Gastroesophageal sphincter (tissue), 4 donors: ENCODE measurements around the gene ZNF860. TPM values are rescaled to one million over a fixed set of nuclear protein-coding genes. Genes with fewer than 3 reads are reported as not detected.

Source experiments
- ATAC-seq: fragments of 150-250 bp; one replicate; pipeline ENCODE4 v1.9.1; 2016; ENCODE audit warnings: mild to moderate bottlenecking, moderate library complexity
- H3K27ac ChIP-seq, 4 donors: fragments of 200-600 bp; sonication (generic) in 3 of 4; 1 replicate in 3 of 4; 2 replicates in 1 of 4; pipeline ENCODE4 v1.5.1; 2016 to 2019
- H3K27me3 ChIP-seq: fragments of 200-600 bp; sonication (generic); one replicate; pipeline ENCODE4 v1.5.1; 2019
- H3K36me3 ChIP-seq, 2 donors: fragments of 200-600 bp; sonication (generic); one replicate each; pipeline ENCODE4 v1.5.1; 2019; ENCODE audit warnings: control low read depth in 1 of 2
- H3K4me1 ChIP-seq, 3 donors: fragments of 200-600 bp; sonication (generic); 1 replicate in 2 of 3; 2 replicates in 1 of 3; pipeline ENCODE4 v1.5.1; 2016 to 2019; ENCODE audit warnings: control low read depth in 2 of 3
- H3K4me3 ChIP-seq, 2 donors: fragments of 200-600 bp; sonication (generic); one replicate each; pipeline ENCODE4 v1.5.1; 2019; ENCODE audit warnings: mild to moderate bottlenecking in 1 of 2, moderate library complexity in 1 of 2
- H3K9me3 ChIP-seq, 3 donors: fragments of 200-600 bp; sonication (generic); one replicate each; pipeline ENCODE4 v1.5.1; 2017 to 2019; ENCODE audit warnings: control low read depth in 2 of 3
- EP300 ChIP-seq: sonication (generic); formaldehyde crosslinking; IDR thresholded peaks from one replicate; pipeline ENCODE4 v1.6.1; 2017; ENCODE audit warnings: antibody characterized with exemption, mild to moderate bottlenecking
- POLR2A ChIP-seq, 2 donors: fragments of 450-650 bp; IDR thresholded peaks; one replicate each; pipeline ENCODE4 v1.6.1; 2017; ENCODE audit warnings: antibody characterized with exemption in 2 of 2, mild to moderate bottlenecking in 2 of 2, moderate library complexity in 1 of 2
- POLR2AphosphoS5 ChIP-seq: sonication (generic); formaldehyde crosslinking; IDR thresholded peaks from one replicate; pipeline ENCODE4 v1.6.1; 2017; ENCODE audit warnings: antibody characterized with exemption
- whole genome bisulfite sequencing, 2 donors: methylation state at CpG; one replicate each; pipeline ENCODE4 v1.1.5; 2018; ENCODE audit warnings: low coverage in 1 of 2; 5-methylcytosine and 5-hydroxymethylcytosine counted together
- total RNA-seq, 4 donors: library from RNA; depleted of rRNA; stranded (reverse); fragments of >200 nt; gene quantifications; one replicate each; pipeline ENCODE4 v1.1.0, GENCODE V29; 2016
- TF ChIP-seq, protein P1 (sequence below), 4 experiments: fragments of 200-600 bp in 2 of 4; fragments of 450-650 bp in 2 of 4; sonication (generic) in 1 of 4; IDR thresholded peaks; one replicate each; pipeline ENCODE4 v1.5.1; 2017 to 2019; ENCODE audit warnings: antibody characterized with exemption in 4 of 4, mild to moderate bottlenecking in 2 of 4, moderate library complexity in 2 of 4

Gene ZNF860
- total RNA-seq, 4 donors from 2014 or later: 0.08 to 0.96 (median 0.36) TPM

DNA sequence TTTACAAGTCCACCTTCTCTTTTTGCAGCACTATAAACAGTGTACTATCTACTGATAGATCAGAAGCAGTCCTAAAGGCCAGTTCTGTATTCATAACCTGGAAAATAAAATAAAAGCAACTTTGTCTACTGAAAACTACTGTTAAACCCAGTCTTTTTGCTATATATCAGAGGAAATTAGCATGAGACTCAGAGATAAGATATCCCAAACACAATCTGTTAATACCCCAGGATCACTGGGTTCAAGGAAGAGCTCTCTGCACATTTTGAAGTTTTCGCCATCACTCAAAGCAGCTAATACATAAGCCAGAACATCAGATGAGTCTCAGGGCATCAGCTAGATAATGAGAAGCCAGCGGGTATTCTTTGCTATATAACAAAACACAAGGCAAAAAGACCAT lies 22.3 kb upstream of the ZNF860 start:
- Histone ChIP-seq H3K36me3 (no peaks in the 10 kb centered on the region), H3K27ac (peak overlapping the region in 3 of 4 donors; percentile 66 to 75 (median 75)), H3K4me1 (peaks cover 4 to 35% (median 6%) of the 10 kb centered on the region in 3 donors), H3K4me3 (peak overlapping the region in 1 of 2 donors; percentile 34), H3K9me3 (peaks cover 0 to 10% (median 0%) of the 10 kb centered on the region in 3 donors), H3K27me3 (no peaks in the 10 kb centered on the region)
- TF ChIP-seq EP300 (no peak), POLR2AphosphoS5 (no peak), POLR2A (IDR thresholded peaks at IDR 0.05) (no peak)
- TF ChIP-seq, protein P1, sequence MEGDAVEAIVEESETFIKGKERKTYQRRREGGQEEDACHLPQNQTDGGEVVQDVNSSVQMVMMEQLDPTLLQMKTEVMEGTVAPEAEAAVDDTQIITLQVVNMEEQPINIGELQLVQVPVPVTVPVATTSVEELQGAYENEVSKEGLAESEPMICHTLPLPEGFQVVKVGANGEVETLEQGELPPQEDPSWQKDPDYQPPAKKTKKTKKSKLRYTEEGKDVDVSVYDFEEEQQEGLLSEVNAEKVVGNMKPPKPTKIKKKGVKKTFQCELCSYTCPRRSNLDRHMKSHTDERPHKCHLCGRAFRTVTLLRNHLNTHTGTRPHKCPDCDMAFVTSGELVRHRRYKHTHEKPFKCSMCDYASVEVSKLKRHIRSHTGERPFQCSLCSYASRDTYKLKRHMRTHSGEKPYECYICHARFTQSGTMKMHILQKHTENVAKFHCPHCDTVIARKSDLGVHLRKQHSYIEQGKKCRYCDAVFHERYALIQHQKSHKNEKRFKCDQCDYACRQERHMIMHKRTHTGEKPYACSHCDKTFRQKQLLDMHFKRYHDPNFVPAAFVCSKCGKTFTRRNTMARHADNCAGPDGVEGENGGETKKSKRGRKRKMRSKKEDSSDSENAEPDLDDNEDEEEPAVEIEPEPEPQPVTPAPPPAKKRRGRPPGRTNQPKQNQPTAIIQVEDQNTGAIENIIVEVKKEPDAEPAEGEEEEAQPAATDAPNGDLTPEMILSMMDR (IDR thresholded peaks at IDR 0.05): no peak
- WGBS, 2 donors: 56 to 61% methylated on average over 2 of the region's 2 CpGs
- no peak for ATAC-seq

DNA sequence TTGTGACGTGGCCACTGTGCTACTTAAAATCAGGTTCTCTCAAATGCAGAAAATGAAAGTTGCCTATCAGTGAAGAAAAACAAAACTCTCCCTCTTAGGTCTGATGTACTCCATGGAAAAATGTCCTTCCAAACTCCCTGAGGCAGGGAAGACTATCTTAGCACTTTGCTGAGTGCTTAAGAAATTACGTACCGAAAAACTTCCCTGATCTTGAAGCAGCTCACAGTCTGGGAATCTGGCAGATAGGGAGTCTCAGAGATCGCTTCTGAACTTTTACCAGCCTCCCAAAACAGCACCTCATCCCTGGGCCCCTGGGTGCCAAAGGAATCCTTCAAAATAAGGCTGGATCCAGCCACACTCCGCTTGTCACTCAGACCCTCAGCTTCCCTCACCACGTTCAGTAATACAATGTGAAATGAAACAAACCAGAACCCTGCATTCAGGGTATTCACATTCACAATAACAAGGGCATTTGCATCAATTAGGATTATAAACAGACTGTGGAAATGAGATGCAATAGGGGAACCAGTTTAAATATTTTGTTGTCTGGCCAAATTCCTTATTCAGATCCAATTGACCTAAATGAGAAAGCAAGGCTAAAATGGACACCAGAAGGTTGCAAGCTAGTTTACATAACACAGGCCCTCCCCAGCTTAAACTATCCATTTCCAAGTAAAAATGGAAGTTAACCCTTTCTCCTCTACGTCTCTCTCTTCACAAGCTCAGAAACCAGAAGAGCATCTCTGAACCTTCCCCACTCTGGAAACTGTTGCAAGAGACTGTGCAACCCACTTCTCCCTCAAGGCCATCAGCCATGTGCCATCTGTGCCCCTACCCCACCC lies 21.4 kb upstream of the ZNF860 start:
- Histone ChIP-seq H3K27me3 (no peaks in the 10 kb centered on the region), H3K27ac (peak overlapping the region; percentile 61 to 75 (median 70)), H3K36me3 (no peaks in the 10 kb centered on the region), H3K4me1 (peaks cover 4 to 35% (median 6%) of the 10 kb centered on the region in 3 donors), H3K9me3 (peaks cover 0 to 9% (median 0%) of the 10 kb centered on the region in 3 donors), H3K4me3 (peak overlapping the region; percentile 28 to 34)
- TF ChIP-seq EP300 (no peak), POLR2AphosphoS5 (no peak), POLR2A (IDR thresholded peaks at IDR 0.05) (no peak)
- 10 to 19% methylated on average over 7 of the region's 7 CpGs for WGBS, 2 donors
- ATAC-seq: no peak

DNA sequence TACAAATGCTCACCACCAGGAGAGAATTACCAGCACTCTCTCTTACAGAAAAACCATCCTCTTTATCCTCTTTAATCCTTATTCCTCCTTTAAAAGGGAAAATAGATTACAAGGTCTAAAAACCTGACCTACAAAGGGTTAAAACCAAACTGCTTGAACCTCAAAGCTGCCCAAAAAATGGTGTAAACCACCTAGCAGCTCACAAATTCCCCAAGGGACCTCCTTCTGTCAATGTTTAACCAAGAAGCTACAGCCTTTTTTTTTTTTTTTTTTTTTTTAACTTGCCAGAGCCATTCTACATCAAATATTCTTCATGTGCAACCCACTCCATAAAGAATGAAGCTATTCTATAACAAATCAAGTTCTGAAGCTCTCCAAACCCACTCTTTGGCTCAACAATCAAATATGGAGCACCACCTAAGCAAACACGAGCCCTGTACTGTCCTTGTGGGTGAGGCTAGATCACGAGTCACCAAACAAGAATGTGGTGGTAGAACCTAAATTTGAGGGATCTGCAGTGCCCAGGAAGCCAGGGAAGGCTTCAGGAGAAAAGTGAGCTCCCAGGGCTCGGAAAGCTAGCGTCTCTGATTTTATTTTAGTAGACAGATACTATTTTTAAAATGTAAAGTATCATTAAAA lies 20.6 kb upstream of the ZNF860 start:
- WGBS, 2 donors: 61 to 64% methylated on average over 2 to 3 of the region's 4 CpGs
- no peak overlapping the region for H3K4me3 ChIP-seq

DNA sequence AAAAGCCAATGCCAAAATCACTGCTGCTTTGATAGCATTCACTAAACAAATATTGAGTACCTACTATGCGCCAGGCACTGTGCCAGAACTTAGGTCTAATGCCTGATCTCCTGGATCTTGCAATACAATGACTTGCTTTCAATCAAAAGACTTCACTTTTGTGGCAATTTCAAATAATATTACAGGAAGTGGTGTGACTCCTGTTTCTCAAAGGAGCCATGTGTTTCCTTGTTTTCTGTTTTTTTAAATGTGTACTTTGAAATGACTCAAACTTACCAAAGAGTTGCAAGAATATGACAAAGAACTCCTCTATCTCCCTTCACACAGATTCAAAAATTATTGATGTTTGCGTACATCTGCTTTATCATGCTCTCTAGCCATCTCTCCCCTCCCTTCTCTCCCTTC lies 18.7 kb upstream of the ZNF860 start:
- no peak for TF ChIP-seq POLR2A (IDR thresholded peaks at IDR 0.05)
- no peak for TF ChIP-seq EP300
- TF ChIP-seq, protein P1 (IDR thresholded peaks at IDR 0.05): no peak
- no peak for TF ChIP-seq POLR2AphosphoS5
- H3K27me3 ChIP-seq: no peaks in the 10 kb centered on the region
- H3K27ac ChIP-seq: no peak overlapping the region
- WGBS, 2 donors: 62 to 77% methylated on average over 2 of the region's 2 CpGs
- ATAC-seq: no peak
- no peaks in the 10 kb centered on the region for H3K9me3 ChIP-seq
- no peaks in the 10 kb centered on the region for H3K36me3 ChIP-seq
- H3K4me1 ChIP-seq: peaks cover 4 to 42% (median 6%) of the 10 kb centered on the region in 3 donors
- H3K4me3 ChIP-seq: no peak overlapping the region

More for the DNA sequence above, 20.6 kb upstream of the ZNF860 start:
- Histone ChIP-seq H3K4me1 (peaks cover 4 to 35% (median 6%) of the 10 kb centered on the region in 3 donors), H3K27ac (peak overlapping the region in 3 of 4 donors; percentile 66 to 75 (median 75)), H3K36me3 (no peaks in the 10 kb centered on the region), H3K9me3 (peaks cover 0 to 1% (median 0%) of the 10 kb centered on the region in 3 donors), H3K27me3 (no peaks in the 10 kb centered on the region)
- TF ChIP-seq EP300 (no peak), POLR2A (IDR thresholded peaks at IDR 0.05) (no peak), POLR2AphosphoS5 (no peak)
- TF ChIP-seq, protein P1 (IDR thresholded peaks at IDR 0.05): no peak
- no peak for ATAC-seq

DNA sequence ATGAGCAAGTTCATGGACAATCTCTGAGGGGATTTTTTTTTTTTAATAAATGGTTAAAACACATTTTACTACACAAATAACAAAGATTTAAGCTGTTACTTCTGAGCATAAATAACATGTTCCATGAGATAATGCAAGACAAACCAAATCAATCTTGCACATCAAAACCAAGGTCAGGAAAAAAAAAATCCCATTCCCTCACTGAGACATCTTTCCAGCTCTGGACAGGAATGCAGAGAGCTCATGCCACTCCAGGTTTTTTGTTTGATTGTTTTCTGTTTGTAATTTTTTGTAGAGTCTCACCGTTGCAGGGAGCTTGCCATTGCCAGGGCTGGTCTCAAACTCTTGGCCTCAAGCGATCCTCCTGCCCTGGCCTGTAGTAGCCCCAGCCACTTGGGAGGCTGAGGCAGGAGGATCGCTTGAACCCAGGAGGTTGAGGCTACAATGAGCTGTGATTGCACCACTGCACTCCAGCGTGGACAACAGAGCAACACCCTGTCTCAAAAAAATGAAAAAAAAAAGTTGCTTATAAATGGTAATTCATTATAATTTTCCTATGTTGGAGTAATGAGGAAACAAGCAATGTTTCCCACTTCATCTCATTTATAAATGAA lies 14.5 kb upstream of the ZNF860 start:
- TF ChIP-seq, protein P1 (IDR thresholded peaks at IDR 0.05): no peak
- TF ChIP-seq POLR2A (IDR thresholded peaks at IDR 0.05) (no peak), EP300 (no peak), POLR2AphosphoS5 (no peak)
- Histone ChIP-seq H3K4me3 (no peak overlapping the region), H3K27me3 (no peaks in the 10 kb centered on the region), H3K9me3 (no peaks in the 10 kb centered on the region), H3K36me3 (no peaks in the 10 kb centered on the region), H3K27ac (peak overlapping the region in 3 of 4 donors; percentile 52 to 63 (median 55)), H3K4me1 (peaks cover 0 to 11% (median 0%) of the 10 kb centered on the region in 3 donors)
- ATAC-seq: no peak
- WGBS, 2 donors: 17 to 79% methylated on average over 1 to 3 of the region's 4 CpGs
